ENCODE results near the gene GAGE2A. TPM values are rescaled to one million over a fixed set of nuclear protein-coding genes. Genes with fewer than 3 reads are reported as not detected.
"Not testable (repeated sequence)": the region's sequence is repeated elsewhere in the genome, so short reads cannot be mapped to it uniquely, and the experiment has no call there.

GAGE2A gene
- total RNA-seq, 3 donors from 2014 or later (not counting 1 experiment from before 2014, with no cell fraction given) = not detected

GRCh38 chrX:49589769-49590478 lies 628 bp downstream of the GAGE2A start:
- H3K4me1 ChIP-seq (ENCODE audit: control insufficient read depth, insufficient read depth, low read length); H3K9me3 Mint-ChIP-seq; intact Hi-C loops (cut with micrococcal nuclease); H3K27ac ChIP-seq (ENCODE audit: low read length); H3K27me3 ChIP-seq (ENCODE audit: control insufficient read depth, insufficient read depth, low read length); H3K36me3 ChIP-seq (ENCODE audit: control insufficient read depth, insufficient read depth, low read length); H3K4me1 Mint-ChIP-seq; H3K27me3 Mint-ChIP-seq (ENCODE audit: low read depth in 2 of 2); H3K27ac Mint-ChIP-seq; H3K4me3 Mint-ChIP-seq; H3K4me3 ChIP-seq (ENCODE audit: low read length); ATAC-seq; H3K36me3 Mint-ChIP-seq; H3K9me3 ChIP-seq (ENCODE audit: control insufficient read depth, insufficient read depth, low read length): not testable (repeated sequence)
- DNase-seq = peak in 1 of 2 donors; percentile 15
- 94% methylated on average over 17 of the region's 37 CpGs for WGBS (ENCODE audit: insufficient coverage)

- not testable (repeated sequence) for H3K4me1 Mint-ChIP-seq; H3K4me1 ChIP-seq (ENCODE audit: control insufficient read depth, insufficient read depth, low read length)
These were observed 1.2 kb downstream of the GAGE2A start for GRCh38 chrX:49590488-49590887.

GRCh38 chrX:49598720-49599119 lies 9.4 kb downstream of the GAGE2A start, which contains the start of gene GAGE1:
GAGE1 (plus strand) TSS chrX:49599020; CDS start chrX:49600175, 1,155 bp downstream.
- DNase-seq; H3K9me3 Mint-ChIP-seq; H3K27ac Mint-ChIP-seq; H3K9me3 ChIP-seq (ENCODE audit: control insufficient read depth, insufficient read depth, low read length); H3K27me3 Mint-ChIP-seq (ENCODE audit: low read depth in 2 of 2); H3K27me3 ChIP-seq (ENCODE audit: control insufficient read depth, insufficient read depth, low read length); H3K4me3 ChIP-seq (ENCODE audit: low read length); H3K36me3 Mint-ChIP-seq; H3K4me3 Mint-ChIP-seq; H3K4me1 ChIP-seq (ENCODE audit: control insufficient read depth, insufficient read depth, low read length); intact Hi-C loops (cut with micrococcal nuclease); H3K36me3 ChIP-seq (ENCODE audit: control insufficient read depth, insufficient read depth, low read length); ATAC-seq; H3K4me1 Mint-ChIP-seq; H3K27ac ChIP-seq (ENCODE audit: low read length): not testable (repeated sequence)
- no CpG with 5 or more reads among the region's 16 CpGs for WGBS (ENCODE audit: insufficient coverage)

More at GRCh38 chrX:49590488-49590887, 1.2 kb downstream of the GAGE2A start:
- H3K36me3 Mint-ChIP-seq; H3K4me3 ChIP-seq (ENCODE audit: low read length); H3K4me3 Mint-ChIP-seq; H3K27ac Mint-ChIP-seq; intact Hi-C loops (cut with micrococcal nuclease); H3K36me3 ChIP-seq (ENCODE audit: control insufficient read depth, insufficient read depth, low read length); H3K27ac ChIP-seq (ENCODE audit: low read length); DNase-seq; ATAC-seq; H3K27me3 Mint-ChIP-seq (ENCODE audit: low read depth in 2 of 2); H3K27me3 ChIP-seq (ENCODE audit: control insufficient read depth, insufficient read depth, low read length); H3K9me3 Mint-ChIP-seq; H3K9me3 ChIP-seq (ENCODE audit: control insufficient read depth, insufficient read depth, low read length): not testable (repeated sequence)
- WGBS (ENCODE audit: insufficient coverage) = 100% methylated on average over 5 of the region's 17 CpGs

GRCh38 chrX:49610718-49611310 lies 21.5 kb downstream of the GAGE2A start:
- Histone ChIP-seq H3K9me3 (ENCODE audit: control insufficient read depth, insufficient read depth, low read length) (no peaks in the 10 kb centered on the region), H3K4me1 (ENCODE audit: control insufficient read depth, insufficient read depth, low read length) (no peaks in the 10 kb centered on the region), H3K4me3 (ENCODE audit: low read length) (no peak overlapping the region), H3K27me3 (ENCODE audit: control insufficient read depth, insufficient read depth, low read length) (no peaks in the 10 kb centered on the region), H3K36me3 (ENCODE audit: control insufficient read depth, insufficient read depth, low read length) (no peaks in the 10 kb centered on the region), H3K27ac (ENCODE audit: low read length) (no peak overlapping the region)
- Mint-ChIP-seq H3K27ac (no peak overlapping the region), H3K4me3 (no peak overlapping the region), H3K9me3 (no peaks in the 10 kb centered on the region), H3K27me3 (ENCODE audit: low read depth in 2 of 2) (peaks cover 0 to 19% of the 10 kb centered on the region in 2 donors), H3K4me1 (no peaks in the 10 kb centered on the region), H3K36me3 (no peaks in the 10 kb centered on the region)
- TF ChIP-seq CTCF (IDR thresholded peaks at IDR 0.05) = no peak
- DNase-seq = no peak
- 58% methylated on average over 6 of the region's 7 CpGs for WGBS (ENCODE audit: insufficient coverage)
- intact Hi-C loops (cut with micrococcal nuclease) = no loop called here
- no peak for ATAC-seq

- ATAC-seq (no peak), DNase-seq (no peak)
- Histone ChIP-seq H3K27me3 (ENCODE audit: control insufficient read depth, insufficient read depth, low read length) (no peaks in the 10 kb centered on the region), H3K9me3 (ENCODE audit: control insufficient read depth, insufficient read depth, low read length) (no peaks in the 10 kb centered on the region), H3K4me3 (ENCODE audit: low read length) (no peak overlapping the region), H3K4me1 (ENCODE audit: control insufficient read depth, insufficient read depth, low read length) (no peaks in the 10 kb centered on the region), H3K27ac (ENCODE audit: low read length) (no peak overlapping the region), H3K36me3 (ENCODE audit: control insufficient read depth, insufficient read depth, low read length) (no peaks in the 10 kb centered on the region)
- Mint-ChIP-seq H3K4me3 (no peak overlapping the region), H3K27me3 (ENCODE audit: low read depth in 2 of 2) (peaks cover 4% of the 10 kb centered on the region in 2 donors), H3K36me3 (no peaks in the 10 kb centered on the region), H3K4me1 (no peaks in the 10 kb centered on the region), H3K9me3 (no peaks in the 10 kb centered on the region), H3K27ac (no peak overlapping the region)
- 100% methylated on average over 1 of the region's 2 CpGs for WGBS (ENCODE audit: insufficient coverage)
- TF ChIP-seq CTCF (IDR thresholded peaks at IDR 0.05) = no peak
- intact Hi-C loops (cut with micrococcal nuclease) = no loop called here
These were observed 29.3 kb downstream of the GAGE2A start for GRCh38 chrX:49618574-49618973.
